GM10847 (cell line): ENCODE results near the gene PRKCQ.

Experiments
- POLR2A ChIP-seq: IDR thresholded peaks from 2 replicates; pipeline ENCODE4 v1.6.1; 2011; ENCODE audit not compliant: insufficient read length; ENCODE audit errors: extremely low read depth

The PRKCQ gene

DNA sequence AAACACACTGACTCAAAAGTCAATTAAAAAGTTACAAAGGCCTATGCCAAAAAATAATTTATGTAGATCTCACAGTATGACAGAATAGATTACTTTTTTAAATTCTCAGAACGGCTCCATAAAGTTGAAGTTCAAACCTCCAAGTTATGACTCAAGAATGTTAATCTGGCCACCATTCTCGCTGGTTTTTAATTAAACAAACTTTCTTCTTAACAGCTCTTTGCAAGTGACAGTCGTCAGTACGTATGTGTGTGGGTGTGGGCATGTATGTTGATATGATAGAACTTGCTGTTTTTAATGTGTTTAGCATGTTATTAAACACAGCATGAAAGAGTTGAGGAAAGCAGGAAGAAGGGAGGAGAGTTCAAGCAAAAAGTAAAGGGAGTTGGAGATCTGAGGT, 18.5 kb downstream of the PRKCQ start:
- TF ChIP-seq POLR2A = no peak

DNA sequence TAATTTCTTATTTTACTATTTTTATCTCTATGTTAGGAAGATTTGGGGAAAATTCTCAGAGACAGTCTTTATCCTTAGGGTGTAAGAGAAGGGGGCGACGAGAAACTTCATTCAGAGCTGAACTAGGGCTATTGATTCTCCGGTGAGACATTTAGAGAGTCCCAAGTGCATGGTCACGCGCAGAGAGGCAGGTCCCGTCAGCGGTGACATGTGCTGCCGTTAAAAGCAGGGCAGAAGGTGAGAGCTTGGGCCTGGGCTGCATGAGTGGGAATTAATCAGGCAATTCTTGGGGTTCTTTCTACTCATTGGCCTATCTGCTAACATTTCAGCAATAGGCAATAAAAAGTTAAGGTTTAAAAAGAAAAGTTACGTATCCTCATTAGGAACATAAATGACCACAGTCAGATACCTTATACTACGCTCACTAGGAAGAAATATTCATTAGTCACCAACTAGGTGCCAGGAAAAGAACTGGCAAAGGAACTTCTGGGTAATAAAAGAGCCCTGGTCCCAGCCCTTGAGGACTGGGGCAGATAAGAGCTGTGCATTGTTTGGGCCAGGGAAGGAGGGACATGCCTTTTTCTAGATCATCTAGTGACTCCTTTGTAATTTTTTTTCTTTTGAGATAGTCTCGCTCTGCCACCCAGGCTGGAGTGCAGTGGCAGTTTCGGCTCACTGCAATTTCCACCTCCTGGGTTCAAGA, 21.2 kb downstream of the PRKCQ start:
- no peak for TF ChIP-seq POLR2A

DNA sequence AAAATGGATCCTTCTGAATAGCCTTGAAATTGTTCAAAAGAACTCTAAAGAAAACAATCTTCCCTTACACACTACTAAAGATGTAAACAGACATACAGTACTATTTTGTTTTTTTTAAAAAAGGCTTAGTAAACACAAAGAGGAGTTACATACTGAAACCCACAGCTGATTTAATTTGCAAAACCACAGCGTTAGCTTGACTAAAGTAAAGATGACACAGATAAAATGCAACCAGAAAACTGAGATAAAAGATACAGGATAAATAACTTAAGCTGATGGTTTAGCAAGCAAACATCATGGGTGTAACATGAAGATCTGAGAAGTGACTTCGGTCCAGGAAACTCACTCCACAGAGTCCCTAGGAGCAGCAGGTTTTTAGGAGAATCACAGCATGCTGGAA, 21.8 kb downstream of the PRKCQ start:
- no peak for TF ChIP-seq POLR2A

DNA sequence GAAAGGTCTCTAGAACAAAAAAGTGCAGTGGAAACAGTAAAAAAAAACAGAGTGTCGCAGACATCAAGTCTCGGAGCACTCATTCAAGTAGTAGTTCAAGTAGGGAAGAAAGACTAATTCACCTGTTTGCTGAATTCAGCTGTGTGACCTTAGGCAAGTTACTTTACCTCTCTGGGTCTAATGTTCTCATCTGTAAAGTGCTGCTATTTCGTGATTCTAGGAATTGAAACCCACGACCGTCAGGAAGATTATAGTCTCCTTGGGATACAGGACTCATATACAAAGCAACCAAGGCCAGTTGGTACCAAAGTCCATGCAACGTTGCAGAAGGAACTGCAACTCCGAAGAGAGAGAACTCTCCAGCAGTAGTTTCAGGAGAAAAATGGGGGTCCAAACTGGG, 26.1 kb downstream of the PRKCQ start:
- TF ChIP-seq POLR2A = no peak

DNA sequence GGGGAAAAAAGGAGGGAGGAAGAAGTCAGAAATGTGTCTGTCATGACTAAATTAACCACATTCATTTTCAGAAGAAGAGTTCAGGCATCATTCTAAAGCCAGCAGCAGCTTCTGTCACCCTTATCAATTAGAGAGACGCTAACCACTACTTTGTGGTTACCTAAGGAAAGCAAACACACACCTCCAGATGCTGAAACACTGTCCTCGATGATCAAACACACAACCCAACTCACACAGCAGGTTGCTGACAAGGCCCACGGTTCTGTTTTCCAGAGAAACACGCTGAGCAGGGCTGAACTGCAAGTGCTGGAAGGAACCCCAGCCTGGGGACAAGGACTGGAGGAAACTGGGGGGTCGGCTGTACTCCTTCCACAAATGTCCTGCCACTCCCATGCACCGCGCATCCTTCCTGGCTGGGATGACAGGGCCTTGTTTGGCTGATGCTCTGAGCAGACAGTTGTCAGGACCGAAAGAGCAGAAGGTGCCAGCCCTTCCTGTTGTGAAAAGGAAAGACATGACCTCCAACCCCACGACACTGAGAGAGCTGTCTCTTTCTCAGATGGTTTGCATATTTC, 36.6 kb downstream of the PRKCQ start:
- no peak for TF ChIP-seq POLR2A

DNA sequence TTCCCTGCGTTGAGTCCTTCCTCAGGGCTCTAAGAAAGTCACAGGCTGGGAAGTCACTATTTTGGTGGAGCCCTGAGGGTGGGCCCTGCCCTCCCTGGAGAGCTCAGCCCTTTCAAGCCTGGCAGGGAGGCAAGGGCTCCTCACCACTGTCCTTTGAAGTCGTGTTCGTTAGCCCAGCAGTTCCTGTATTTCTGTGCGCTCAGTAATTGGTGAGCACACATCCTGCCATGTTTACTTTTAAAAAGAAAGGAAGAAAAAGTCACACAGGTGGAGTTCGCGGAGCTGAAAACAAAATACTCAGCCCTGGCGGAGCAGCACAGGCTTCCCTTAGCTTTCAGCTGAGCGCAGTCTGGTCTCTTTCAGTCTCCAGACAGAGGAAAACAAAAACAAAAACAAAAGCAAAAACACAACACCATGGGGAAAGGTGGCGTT, 37.1 kb downstream of the PRKCQ start:
- TF ChIP-seq POLR2A = no peak

DNA sequence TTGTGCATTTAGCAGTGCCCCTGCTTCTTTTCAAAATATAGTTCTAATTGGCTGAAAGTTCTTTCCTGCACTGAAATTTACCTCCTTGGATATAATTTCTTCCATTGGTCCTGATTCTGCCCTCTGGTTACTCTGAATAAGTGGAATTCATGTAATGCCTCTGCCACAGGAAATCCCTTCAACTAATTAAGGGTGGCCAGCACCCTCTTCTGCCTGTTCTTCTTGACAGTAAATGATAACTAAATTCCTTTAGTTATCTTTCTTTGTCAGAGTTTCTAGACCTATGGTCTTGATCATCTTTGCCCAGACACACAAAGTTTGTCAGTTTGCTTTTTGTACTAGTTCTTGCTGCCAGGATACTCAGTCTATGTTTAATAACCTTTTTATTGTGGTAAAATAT, 40.2 kb downstream of the PRKCQ start:
- no peak for TF ChIP-seq POLR2A

DNA sequence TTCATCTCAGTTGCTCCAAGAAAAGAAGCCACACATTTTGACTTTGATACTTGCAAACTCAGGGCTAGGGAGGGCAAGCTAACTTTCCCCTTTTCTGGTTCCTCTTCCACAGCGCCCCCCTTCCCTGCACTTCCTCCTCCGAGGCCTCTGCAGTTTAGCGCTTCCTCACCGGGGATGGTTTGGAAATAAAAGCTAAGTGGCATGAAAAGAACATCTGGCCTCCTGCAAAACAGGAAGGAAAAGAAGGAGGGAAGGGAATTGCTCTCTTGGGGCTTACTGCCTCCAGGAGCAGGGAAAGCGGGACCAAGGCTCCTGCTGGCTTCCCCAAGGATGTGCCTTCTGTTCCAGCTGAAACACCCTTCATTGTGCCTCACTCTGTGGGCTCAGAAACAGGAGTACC, 42.3 kb downstream of the PRKCQ start:
- TF ChIP-seq POLR2A = no peak

DNA sequence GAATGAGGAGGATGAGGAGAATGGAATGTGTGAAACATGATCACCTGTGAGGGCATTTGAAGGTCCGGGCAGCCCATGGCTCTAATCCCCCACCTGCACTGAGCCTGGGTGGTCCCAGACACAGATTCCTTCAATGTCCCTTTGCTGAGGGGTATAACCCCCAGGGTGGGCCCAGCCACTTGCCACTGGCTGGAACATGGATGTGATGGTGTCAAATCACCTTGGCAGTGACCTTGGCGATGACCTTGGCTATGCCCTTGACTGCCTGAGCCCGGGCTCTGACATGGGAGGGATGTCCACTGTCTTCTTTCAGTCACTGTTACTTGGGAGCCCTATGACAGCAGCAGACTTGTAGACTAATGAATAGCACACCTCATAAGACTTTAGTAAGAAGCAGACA, 44.0 kb downstream of the PRKCQ start:
- no peak for TF ChIP-seq POLR2A

DNA sequence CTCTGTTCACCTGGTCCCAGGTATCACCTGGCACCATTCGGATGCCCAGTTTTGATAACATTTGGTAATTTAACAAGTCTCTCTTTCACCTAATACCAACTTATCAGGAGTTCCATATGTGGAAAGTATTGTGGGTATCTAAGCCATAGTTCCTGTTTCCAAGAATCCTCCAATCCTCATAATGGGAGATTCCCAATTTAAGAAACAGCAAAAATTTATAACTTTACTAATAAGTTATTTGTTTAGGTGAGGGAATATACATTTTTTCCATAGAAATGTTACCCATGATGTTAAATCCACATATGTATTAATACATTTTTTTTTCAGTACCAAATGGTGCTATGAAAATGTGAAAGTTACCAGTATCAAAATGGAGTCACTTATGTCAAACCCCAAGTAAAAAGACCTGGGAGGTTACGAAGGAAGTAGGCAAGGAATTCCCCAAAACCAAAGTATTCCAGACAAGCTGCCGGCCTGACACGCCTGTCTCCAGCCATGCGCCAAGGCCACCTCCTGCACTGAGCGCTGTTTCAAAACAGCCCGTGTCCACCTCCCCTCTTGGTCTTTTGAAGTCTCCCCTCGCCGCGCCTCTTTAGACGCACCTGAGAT, 44.8 kb downstream of the PRKCQ start:
- no peak for TF ChIP-seq POLR2A

DNA sequence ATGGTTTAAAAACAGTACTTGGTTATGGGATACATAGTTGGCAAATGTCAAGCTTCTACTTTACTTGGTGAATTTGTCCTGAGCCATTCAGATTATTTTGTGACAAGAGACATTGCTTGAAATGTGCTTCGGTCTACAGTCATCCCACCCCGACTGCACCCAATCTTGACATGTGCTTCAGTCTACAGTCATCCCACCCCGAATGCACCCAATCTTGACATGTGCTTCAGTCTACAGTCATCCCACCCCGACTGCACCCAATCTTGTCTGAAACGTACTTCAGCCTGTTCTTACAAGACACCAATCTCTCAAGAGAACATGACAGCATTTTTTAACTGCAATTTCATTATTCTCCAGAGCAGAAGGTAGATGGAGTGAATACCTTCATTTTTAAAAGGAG, 47.8 kb downstream of the PRKCQ start:
- no peak for TF ChIP-seq POLR2A

DNA sequence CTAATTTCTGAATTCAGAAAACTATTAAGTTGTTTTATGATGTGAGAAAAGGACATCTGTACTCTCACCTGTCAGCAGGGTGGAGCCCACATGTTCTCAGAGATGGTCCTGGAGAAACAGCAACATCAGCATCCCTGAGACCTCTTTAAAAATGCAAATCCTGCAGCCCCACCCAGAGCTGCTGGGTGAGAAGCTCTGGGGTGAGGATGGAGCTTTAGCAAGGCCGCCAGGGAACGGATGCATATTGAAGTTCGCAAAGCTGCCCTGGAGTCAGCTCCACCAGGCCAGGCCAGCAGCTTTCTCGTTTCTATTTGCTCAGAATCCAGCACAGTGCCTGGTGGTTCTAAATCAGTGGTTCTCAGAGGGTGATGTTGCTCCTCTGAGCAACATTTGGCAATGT, 49.1 kb downstream of the PRKCQ start:
- no peak for TF ChIP-seq POLR2A

DNA sequence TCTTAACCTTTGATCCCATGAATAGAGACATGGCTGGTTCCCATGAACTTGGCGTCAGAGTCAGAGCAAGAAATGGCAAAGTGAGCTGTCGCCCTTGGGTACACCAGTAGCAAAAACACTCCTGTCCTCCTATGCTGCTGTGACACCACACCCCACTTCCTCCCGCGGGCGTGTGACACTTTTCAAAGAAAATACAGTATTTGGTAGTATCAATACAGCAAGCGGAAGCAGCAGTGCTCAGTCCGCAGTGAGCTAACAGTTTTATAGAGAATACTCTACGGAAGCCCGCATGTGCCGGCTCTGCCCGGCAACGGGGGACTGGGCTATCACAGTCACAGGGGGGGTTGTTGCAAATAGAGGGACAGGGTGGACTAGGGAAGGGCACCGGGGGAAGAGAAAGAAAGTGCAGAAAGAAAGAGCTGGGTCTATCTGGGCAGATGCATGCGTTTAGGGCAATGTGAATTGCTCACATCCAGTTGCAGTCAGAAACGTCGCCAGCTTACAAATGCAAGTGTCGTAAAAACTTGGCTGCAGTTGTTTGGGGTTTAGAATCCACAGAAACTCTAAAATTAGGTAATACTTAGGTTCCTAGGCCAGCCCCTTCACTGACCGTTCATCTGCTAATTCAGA, 49.8 kb downstream of the PRKCQ start:
- TF ChIP-seq POLR2A = no peak

DNA sequence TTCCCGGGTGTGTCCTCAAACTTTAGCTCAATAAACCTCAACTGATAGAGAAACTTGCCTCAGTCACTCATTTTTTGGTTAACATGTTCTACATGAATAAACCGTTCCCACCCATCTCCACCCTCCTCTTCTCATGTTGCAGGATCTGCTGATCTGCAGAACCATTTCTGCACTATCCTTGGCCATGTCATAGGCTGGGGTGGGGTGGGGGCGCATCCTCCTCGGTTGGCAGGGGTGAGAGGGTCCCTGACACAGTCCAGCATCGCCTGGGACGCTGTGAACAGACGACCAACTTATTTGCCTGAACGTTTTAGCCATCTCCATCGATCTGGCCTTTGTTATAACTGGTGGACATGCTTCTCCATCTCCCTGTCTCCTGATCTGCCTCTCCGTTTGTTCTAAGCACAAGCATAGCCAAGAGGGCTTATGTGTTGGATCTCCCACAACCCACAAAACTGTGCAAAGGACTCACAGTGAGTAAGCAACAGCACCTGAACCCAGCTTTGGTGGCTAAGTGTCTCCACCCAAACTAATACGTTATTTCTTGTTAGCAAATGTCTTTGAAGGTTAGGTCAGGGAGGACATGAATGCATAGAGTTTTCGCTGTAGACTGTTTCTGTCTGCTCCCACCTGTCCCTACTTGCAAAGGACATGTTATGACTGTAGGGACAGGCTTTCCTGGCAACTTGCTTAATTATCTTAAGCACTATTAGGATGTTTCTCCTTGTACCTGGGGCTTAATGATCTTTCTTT, 51.7 kb downstream of the PRKCQ start:
- no peak for TF ChIP-seq POLR2A

DNA sequence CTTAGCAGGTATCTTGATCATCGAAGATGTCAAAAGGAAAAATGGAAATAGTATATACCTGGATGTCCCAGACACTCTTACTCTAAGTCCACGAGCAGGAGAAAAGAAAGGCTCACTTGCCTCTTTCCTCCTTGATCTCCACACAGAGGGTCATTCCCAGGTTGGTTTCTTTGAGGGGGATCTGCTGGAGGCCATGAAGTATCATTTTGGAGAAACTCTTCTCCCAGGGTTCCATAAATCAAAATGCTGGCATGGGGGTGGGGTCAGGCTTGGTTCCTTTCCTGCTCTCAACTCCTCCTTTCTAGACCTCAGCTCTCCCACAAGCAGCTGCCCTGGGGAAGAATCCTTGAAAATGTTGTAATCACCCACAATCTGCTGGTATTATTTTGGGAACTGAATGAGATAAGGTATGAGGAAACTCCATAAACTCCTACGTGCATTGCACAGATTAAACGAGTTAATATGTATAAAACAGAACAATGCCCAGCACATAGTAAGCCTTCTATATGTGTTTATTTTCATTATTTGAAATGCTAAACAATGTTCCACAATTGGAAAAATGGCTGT, 54.4 kb downstream of the PRKCQ start:
- no peak for TF ChIP-seq POLR2A

DNA sequence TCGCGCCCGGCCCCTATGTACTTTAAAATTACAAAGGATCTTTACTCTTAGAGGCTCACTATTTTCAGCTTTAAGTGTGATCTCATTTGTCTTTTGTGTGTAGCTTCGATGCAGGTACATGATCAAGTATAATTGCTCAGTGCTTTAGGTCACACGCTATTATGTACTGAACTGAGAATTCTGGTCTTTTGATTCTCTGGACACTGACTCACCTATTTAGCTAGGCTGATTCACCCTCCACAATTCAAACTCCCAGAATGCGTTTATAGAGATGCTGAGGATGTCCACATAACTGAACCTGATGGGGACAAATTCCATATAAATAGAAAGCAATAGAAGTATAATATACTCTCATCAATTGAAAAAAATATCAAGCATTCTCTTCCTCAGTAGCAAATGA, 57.8 kb downstream of the PRKCQ start:
- TF ChIP-seq POLR2A = no peak

DNA sequence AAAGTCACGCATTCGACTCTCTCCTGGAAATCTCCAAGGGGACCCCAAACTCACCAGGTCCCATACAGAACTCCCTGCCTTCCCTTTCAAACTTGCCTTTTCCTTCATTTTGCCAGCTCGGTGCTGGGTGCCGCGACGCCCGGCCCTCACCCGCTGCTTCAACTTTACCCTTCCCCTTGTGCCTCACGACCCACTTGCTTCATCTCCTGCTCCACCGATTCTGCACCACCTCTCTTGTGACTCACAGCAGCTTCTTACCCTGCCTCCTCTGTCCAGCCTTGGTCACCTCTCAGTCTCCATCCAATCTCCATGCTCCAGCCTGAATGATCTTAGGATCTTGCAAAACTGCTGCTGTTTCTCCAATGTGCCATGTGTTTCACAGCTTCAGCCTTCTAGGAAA, 59.9 kb downstream of the PRKCQ start:
- no peak for TF ChIP-seq POLR2A
